ENCODE measurements around the gene METTL13.

DNA sequence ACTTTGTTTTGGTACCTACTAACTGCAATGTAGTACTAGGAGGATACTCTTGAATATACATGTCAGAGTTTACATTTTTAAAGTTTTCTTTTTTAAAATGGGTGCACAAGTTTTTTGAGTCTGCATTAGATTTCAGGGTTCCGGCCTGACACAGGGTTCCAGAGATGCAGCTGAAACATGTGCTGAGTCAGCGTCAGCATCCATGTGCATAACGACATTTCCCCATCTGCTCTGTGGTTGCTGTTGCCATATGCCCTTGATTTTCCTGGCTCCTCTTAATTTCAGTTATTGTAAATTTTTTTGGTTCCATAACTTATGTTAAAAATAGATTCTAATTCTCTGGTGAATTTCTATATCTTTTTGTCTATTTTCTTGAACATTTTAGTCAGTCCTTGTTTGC lies 12.3 kb upstream of the METTL13 start:
- TF ChIP-seq, protein P1, sequence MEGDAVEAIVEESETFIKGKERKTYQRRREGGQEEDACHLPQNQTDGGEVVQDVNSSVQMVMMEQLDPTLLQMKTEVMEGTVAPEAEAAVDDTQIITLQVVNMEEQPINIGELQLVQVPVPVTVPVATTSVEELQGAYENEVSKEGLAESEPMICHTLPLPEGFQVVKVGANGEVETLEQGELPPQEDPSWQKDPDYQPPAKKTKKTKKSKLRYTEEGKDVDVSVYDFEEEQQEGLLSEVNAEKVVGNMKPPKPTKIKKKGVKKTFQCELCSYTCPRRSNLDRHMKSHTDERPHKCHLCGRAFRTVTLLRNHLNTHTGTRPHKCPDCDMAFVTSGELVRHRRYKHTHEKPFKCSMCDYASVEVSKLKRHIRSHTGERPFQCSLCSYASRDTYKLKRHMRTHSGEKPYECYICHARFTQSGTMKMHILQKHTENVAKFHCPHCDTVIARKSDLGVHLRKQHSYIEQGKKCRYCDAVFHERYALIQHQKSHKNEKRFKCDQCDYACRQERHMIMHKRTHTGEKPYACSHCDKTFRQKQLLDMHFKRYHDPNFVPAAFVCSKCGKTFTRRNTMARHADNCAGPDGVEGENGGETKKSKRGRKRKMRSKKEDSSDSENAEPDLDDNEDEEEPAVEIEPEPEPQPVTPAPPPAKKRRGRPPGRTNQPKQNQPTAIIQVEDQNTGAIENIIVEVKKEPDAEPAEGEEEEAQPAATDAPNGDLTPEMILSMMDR (conservative IDR thresholded peaks at IDR 0.05; ENCODE audit: low read depth, low read length), result no peak
- TF ChIP-seq RAD21 (IDR thresholded peaks at IDR 0.05; ENCODE audit: low read length), result no peak
- TF ChIP-seq MAFK (IDR thresholded peaks at IDR 0.05; ENCODE audit: low read depth, low read length), result peak; percentile 90
- no peak for TF ChIP-seq CEBPB (IDR thresholded peaks at IDR 0.05; ENCODE audit: low read depth, low read length)
- no peak for TF ChIP-seq POLR2A (IDR thresholded peaks at IDR 0.05; ENCODE audit: low read depth, low read length)
- no peak for TF ChIP-seq RFX5 (IDR thresholded peaks at IDR 0.05; ENCODE audit: low read depth, low read length)
- TF ChIP-seq CHD1 (IDR thresholded peaks at IDR 0.05; ENCODE audit: low read depth, low read length), result no peak
- no peak for TF ChIP-seq RCOR1 (IDR thresholded peaks at IDR 0.05; ENCODE audit: insufficient replicate concordance, low read length)
- TF ChIP-seq, protein P2, sequence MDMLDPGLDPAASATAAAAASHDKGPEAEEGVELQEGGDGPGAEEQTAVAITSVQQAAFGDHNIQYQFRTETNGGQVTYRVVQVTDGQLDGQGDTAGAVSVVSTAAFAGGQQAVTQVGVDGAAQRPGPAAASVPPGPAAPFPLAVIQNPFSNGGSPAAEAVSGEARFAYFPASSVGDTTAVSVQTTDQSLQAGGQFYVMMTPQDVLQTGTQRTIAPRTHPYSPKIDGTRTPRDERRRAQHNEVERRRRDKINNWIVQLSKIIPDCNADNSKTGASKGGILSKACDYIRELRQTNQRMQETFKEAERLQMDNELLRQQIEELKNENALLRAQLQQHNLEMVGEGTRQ (IDR thresholded peaks at IDR 0.05; ENCODE audit: low read depth, low read length), result no peak
- TF ChIP-seq MAZ (IDR thresholded peaks at IDR 0.05; ENCODE audit: borderline replicate concordance, low read depth, low read length), result no peak
- TF ChIP-seq NFE2L2 (IDR thresholded peaks at IDR 0.05; ENCODE audit: low read depth, low read length), result no peak
- no peak for TF ChIP-seq BHLHE40 (IDR thresholded peaks at IDR 0.05; ENCODE audit: low read depth, low read length)
- no peak for TF ChIP-seq MXI1 (IDR thresholded peaks at IDR 0.05; ENCODE audit: borderline replicate concordance, low read depth, low read length)
- TF ChIP-seq SMC3 (IDR thresholded peaks at IDR 0.05; ENCODE audit: low read depth, low read length), result no peak
